ENCODE results near the gene ZMIZ1.
"Not testable (repeated sequence)": the region's sequence is repeated elsewhere in the genome, so short reads cannot be mapped to it uniquely, and the experiment has no call there.

Gene ZMIZ1

GRCh38 chr10:79266084-79266483 lies 197.3 kb downstream of the ZMIZ1 start:
- DNase-seq (ENCODE audit: low spot score) = no peak

DNA sequence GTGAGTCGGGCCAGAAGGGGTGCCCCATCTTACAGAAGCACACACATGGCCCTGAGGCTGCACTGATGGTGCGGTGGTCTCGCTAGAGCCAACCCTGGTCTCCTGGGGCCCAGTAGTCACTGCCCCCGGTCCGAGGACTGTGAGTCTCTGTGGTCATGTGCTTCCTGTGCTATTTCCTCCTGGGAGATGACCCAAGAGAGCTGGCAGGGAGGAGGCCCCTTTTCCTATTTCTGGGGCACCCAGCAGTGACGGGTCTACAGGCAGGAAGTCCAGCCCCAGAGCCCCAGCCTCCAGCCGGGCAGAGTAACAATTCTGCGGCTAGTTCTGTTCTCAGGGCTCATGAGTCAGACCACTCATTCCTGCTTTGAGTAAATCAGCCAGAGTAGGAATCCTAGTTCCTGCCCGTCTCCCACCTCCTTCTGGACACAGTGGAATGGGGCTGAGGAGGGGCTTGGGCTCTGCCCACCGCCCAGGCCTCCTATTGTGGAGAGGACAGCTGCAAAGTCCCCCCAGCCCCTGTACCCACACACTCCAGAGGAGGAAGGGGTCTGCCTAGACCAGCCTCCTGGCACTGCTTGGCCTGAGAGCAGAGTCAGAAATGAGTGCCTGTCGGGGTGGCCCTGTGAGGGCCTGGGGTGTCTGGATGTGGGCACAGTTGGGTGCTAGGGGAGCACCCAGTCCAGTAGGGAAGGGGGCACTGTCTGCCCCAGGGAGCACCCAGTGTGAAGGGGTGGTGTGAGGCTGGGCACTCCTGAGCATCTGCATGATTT lies 198.0 kb downstream of the ZMIZ1 start:
- DNase-seq (ENCODE audit: low spot score) = peak; percentile 99

GRCh38 chr10:79267499-79267898 lies 198.7 kb downstream of the ZMIZ1 start:
- no peak for DNase-seq (ENCODE audit: low spot score)

GRCh38 chr10:79268161-79268601 lies 199.4 kb downstream of the ZMIZ1 start:
- DNase-seq (ENCODE audit: low spot score) = peak; percentile 85

DNA sequence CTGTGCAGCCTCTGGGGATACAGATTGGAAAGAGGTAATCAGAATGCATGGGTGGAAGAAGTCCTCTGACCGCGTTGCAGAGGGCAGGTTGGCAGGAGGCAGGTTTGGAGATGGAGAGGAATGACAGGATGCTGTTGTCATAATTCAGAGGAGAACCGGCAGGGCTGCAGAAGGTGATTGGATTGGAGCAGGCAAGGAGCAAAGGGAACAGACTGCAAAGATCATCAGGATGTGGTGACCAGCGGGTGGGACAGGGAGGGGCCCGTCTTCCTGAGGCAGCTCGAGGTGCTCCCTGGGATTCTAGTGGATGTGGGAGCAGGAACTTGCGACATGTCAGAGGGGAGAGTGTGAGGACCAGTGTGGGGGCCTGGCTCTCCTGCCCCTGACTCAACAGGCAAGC lies 200.0 kb downstream of the ZMIZ1 start:
- peak; percentile 56 for DNase-seq (ENCODE audit: low spot score)

DNA sequence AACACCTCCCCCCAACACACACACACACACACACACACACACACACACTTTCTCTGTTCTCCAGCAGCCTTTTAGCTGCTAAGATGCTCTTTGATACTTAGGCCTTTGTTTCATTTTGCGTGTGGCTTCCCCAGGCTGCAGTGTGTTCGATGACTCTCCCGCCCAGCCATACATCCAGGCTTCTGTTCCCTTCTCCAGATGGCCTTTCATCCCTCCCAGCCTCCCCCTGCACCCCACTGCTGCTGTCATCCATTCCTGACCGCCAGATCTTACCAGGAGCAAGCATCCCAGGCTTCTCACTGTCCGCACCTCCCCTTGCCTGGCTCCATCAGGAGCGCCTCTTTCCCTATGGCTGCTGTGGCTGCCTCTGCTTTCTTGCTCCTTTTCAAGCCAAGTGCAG lies 200.7 kb downstream of the ZMIZ1 start:
- no peak for DNase-seq (ENCODE audit: low spot score)

- DNase-seq (ENCODE audit: low spot score) = no peak
Measured at GRCh38 chr10:79269969-79270368, 201.2 kb downstream of the ZMIZ1 start.

GRCh38 chr10:79270466-79271246 lies 201.9 kb downstream of the ZMIZ1 start:
- no peak for DNase-seq (ENCODE audit: low spot score)

GRCh38 chr10:79272353-79272752 lies 203.6 kb downstream of the ZMIZ1 start:
- DNase-seq (ENCODE audit: low spot score) = no peak

GRCh38 chr10:79273604-79274003 lies 204.8 kb downstream of the ZMIZ1 start:
- no peak for DNase-seq (ENCODE audit: low spot score)

DNA sequence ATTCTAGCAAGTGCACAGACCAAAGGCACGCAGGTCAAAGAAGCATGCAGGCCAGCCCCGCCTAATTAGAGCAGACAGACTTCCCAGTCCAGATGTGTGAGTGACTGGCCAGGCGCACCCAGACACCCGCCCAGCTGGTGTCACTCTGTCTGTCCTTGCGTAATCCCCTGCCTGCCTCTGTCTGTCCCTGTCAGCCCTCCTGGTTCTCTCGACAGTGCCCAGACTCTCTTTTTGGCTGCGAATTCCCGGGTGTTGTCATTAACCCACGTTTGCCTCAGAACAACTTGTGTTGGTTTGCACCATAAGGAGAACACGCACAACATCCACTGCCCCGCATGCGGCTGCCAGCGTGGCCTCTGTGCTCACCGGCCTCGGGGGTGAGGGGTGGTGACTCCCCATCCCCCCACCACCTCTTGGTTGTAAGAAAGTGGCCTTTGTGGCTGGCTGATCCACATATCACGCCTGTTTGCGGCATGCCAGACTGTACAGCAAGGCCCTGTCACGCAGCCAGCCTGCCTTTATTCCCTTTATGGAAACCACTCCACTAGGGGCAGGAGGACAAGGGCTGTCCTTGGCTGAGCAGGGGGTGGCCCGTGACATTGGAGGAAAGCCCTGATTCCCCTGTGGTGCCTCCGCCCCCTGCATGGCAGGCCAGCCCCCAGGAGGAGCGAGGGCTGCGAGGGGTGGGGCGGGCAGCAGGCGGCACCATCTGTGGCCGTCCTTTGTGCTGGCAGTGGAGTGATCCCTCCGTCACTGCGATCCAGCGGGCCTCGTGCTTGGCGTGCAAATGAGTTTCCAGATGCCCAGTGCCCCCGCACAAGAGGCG lies 205.7 kb downstream of the ZMIZ1 start:
- DNase-seq (ENCODE audit: low spot score) = no peak

GRCh38 chr10:79275105-79275430 lies 206.3 kb downstream of the ZMIZ1 start:
- DNase-seq (ENCODE audit: low spot score) = no peak

GRCh38 chr10:79275431-79275851 lies 206.7 kb downstream of the ZMIZ1 start:
- DNase-seq (ENCODE audit: low spot score) = no peak

- DNase-seq (ENCODE audit: low spot score) = no peak
Measured at GRCh38 chr10:79277579-79278269, 209.0 kb downstream of the ZMIZ1 start.

DNA sequence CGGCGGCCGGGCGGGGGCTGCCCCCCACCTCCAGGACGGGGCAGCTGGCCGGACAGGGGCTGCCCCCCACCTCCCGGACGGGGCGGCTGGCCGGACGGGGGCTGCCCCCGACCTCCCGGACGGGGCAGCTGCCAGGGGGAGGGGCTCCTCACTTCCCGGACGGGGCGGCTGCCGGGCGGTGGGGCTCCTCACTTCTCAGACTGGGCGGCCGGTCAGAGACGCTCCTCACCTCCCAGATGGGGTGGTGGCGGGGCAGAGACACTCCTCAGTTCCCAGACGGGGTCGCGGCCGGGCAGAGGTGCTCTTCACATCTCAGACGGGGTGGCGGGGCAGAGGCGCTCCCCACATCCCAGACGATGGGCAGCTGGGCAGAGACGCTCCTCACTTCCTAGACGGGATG lies 210.3 kb downstream of the ZMIZ1 start:
- DNase-seq (ENCODE audit: low spot score) = not testable (repeated sequence)

DNA sequence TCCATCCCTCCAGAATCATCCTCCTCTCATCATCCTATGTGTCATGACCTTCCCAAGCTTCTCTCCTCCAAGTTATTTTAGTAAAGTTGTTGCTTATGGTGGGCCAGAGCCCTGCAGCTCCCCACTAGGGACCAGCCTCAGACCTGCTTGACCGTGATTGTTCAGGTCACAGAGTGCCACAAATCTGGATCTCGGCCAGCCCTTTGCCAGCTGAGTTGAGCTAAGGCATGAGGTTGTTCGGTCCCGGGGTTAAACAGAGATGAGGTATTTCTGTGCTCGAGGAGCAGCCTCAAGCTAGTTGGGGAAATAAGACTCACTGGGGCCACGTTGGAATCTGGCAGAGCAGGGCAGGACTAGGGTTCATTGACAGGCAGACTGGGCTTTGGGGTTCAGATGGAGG lies 212.2 kb downstream of the ZMIZ1 start:
- no peak for DNase-seq (ENCODE audit: low spot score)

DNA sequence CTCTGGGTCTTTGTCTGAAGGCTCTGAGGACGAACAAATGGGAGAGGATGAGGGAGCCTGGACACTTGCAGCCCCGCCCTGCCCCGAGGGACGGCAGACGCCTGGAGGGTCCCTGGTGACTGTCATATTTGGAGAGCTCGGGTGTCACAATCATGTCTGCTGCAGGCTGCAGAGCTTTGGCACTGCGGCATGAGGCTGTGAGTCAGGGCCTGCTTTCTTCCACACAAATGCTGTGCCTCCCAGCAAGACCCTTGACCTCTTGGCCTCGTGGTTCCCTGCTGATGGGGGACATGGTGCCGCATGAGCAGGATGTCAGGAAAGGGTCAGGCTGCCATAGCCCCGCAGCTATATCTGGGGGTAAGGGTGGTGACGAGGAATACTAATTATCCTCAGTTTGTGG lies 213.6 kb downstream of the ZMIZ1 start:
- no peak for DNase-seq (ENCODE audit: low spot score)

GRCh38 chr10:79283616-79284015 lies 214.8 kb downstream of the ZMIZ1 start:
- no peak for DNase-seq (ENCODE audit: low spot score)

GRCh38 chr10:79284158-79284871 lies 215.5 kb downstream of the ZMIZ1 start:
- DNase-seq (ENCODE audit: low spot score) = no peak

- DNase-seq (ENCODE audit: low spot score) = no peak
Measured at GRCh38 chr10:79285315-79286197, 216.8 kb downstream of the ZMIZ1 start.

Data from kidney capillary endothelial cell (primary cell).